Uterus (tissue), 2 donors: ENCODE results near the gene XPC.

Experiments used
- POLR2A ChIP-seq, 2 donors: fragments of 450-650 bp; IDR thresholded peaks; one replicate each; pipeline ENCODE4 v1.6.1; 2016; ENCODE audit warnings: antibody characterized with exemption in 2 of 2, mild to moderate bottlenecking in 1 of 2, moderate library complexity in 1 of 2
- TF ChIP-seq, protein P1 (sequence below), 4 experiments: fragments of 200-600 bp in 2 of 4; fragments of 450-650 bp in 2 of 4; sonication (generic) in 2 of 4; IDR thresholded peaks; one replicate each; pipeline ENCODE4 v1.5.1; 2016 to 2019; ENCODE audit warnings: antibody characterized with exemption in 4 of 4, mild to moderate bottlenecking in 2 of 4, moderate library complexity in 1 of 4

GRCh38 chr3:14141144-14141543, 37.3 kb downstream of the XPC start:
- TF ChIP-seq, protein P1, sequence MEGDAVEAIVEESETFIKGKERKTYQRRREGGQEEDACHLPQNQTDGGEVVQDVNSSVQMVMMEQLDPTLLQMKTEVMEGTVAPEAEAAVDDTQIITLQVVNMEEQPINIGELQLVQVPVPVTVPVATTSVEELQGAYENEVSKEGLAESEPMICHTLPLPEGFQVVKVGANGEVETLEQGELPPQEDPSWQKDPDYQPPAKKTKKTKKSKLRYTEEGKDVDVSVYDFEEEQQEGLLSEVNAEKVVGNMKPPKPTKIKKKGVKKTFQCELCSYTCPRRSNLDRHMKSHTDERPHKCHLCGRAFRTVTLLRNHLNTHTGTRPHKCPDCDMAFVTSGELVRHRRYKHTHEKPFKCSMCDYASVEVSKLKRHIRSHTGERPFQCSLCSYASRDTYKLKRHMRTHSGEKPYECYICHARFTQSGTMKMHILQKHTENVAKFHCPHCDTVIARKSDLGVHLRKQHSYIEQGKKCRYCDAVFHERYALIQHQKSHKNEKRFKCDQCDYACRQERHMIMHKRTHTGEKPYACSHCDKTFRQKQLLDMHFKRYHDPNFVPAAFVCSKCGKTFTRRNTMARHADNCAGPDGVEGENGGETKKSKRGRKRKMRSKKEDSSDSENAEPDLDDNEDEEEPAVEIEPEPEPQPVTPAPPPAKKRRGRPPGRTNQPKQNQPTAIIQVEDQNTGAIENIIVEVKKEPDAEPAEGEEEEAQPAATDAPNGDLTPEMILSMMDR (IDR thresholded peaks at IDR 0.05) = no peak
- TF ChIP-seq POLR2A (IDR thresholded peaks at IDR 0.05) = no peak
